Measurements from ENCODE around the gene ZDHHC14.

GRCh38 chr6:157335829-157336228 lies 45.2 kb upstream of the ZDHHC14 start:
- TF ChIP-seq POLR2A (IDR thresholded peaks at IDR 0.05; ENCODE audit: low read length) = no peak
- TF ChIP-seq GATA1 (IDR thresholded peaks at IDR 0.05; ENCODE audit: low read depth, low read length) = no peak
